ENCODE results near the gene PRKAG2. TPM values are rescaled to one million over a fixed set of nuclear protein-coding genes. Genes with fewer than 3 reads are reported as not detected.

The PRKAG2 gene
- total RNA-seq, 1 donor from 2014 or later = 120 TPM

- DNase-seq = no peak
- ATAC-seq (ENCODE audit: poor library complexity) = no peak
- intact Hi-C loops (cut with DNase I) = loop anchor here (5.0 kb wide), 1 partner anchor 51 kb away; no protein-coding TSS in a partner anchor
Observed at GRCh38 chr7:151513133-151513532, 363.8 kb downstream of the PRKAG2 start.

GRCh38 chr7:151512353-151512752 is 364.6 kb downstream of the PRKAG2 start:
- intact Hi-C loops (cut with DNase I) = loop anchor here (5.0 kb wide), 1 partner anchor 50 kb away; no protein-coding TSS in a partner anchor
- DNase-seq (no peak), ATAC-seq (ENCODE audit: poor library complexity) (peak; percentile 60)

- DNase-seq (no peak), ATAC-seq (ENCODE audit: poor library complexity) (no peak)
- intact Hi-C loops (cut with DNase I) = loop anchor here (5.0 kb wide), 1 partner anchor 50 kb away; no protein-coding TSS in a partner anchor
Observed at GRCh38 chr7:151511946-151512345, 365.0 kb downstream of the PRKAG2 start.

DNA sequence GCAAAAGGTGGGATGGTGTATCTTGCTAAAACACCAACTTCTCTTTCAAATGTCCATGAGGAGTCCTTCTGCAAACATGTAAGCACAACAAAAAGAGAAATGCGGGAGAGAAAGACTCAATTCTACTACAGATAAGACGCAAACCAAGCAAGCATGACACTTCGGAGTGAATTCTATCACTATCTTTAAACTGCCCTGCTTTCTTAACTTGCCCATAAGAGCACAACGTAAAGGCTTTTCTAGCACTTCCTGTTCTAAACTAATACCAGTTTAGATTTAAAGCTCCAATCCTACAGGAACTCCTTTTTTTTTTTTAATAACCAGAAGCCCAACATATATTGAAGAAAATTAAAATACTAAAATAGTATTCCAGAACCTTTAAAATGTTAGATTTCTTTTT is 365.6 kb downstream of the PRKAG2 start:
- intact Hi-C loops (cut with DNase I) = loop anchor here (5.0 kb wide), 1 partner anchor 49 kb away; no protein-coding TSS in a partner anchor
- DNase-seq (no peak), ATAC-seq (ENCODE audit: poor library complexity) (no peak)

DNA sequence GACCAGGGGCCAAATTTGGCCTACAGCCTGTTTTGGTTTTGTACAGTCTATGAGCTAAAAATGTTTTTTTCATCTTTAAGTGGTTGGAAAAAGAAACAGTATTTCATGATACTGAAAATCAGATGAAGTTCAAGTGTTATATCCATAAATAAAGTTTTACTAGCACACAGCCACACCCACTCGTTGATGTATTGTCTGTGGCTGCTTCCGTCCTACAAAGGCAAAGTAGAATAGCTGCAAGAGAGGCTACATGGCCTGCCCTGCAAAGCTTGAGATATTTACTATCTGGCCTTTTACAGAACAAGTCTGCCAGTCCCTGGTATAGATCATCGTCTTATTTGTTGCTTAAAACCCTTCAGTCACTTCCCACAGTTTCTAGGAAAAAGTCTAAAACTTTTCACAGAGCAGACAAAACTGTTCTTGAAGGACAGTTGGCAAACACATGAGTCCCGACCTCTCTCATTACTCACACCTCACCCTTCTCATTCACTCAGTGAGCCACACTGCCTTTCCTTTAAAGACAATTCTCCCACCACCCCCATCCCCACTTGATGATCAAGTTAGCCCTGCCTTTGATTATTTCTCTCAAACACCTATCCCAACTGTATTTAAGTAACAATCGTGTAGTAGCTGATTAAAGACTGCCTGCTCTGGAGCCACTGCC is 367.1 kb downstream of the PRKAG2 start:
- ATAC-seq (ENCODE audit: poor library complexity) (no peak), DNase-seq (no peak)
- intact Hi-C loops (cut with DNase I) = loop anchor here (5.0 kb wide), 1 partner anchor 48 kb away; no protein-coding TSS in a partner anchor

GRCh38 chr7:151508991-151509390 is 367.9 kb downstream of the PRKAG2 start:
- intact Hi-C loops (cut with DNase I) = no loop called here
- ATAC-seq (ENCODE audit: poor library complexity) = no peak
- DNase-seq = no peak

DNA sequence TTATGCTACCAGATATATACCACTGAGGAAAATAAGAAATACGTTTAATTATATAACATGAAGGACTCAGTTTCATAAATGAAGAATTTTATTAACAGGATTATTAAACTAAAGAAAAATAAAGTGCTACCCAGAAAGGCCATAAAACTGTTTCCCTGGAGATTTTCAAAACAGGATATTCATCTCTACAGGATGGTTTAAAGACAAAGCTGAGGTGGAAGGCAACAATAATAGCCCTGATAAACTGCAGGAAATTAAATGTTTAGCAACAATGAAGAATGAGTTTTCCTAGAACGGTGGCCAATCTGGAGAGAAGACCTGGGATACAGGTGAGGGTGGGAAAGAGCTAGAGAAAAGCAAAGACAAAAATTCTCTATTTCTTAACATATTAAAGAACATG is 369.1 kb downstream of the PRKAG2 start:
- intact Hi-C loops (cut with DNase I) = no loop called here
- DNase-seq (no peak), ATAC-seq (ENCODE audit: poor library complexity) (no peak)

DNA sequence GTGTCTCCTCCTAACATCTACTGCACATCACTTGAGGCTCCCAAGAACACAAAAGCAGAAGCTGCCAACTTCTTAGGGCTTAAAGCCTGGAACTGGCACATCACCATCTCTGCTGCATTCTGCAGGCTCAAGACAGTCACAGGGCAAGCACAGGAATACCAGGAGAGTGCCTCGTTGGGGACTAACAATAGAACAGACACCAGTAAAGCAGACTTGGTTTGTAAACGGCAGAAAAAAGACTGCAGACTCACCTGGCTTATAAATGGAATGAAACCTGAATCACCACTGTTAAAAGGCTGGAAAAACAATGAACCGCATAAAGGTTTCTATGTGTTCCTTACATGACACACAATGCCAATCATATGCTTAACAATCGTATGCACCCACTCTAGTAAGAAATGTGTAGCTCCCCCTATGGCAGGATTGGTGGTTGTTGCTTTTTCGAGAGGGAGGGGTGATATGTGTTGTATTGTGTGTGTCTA is 370.0 kb downstream of the PRKAG2 start:
- DNase-seq = no peak
- intact Hi-C loops (cut with DNase I) = no loop called here
- peak; percentile 45 for ATAC-seq (ENCODE audit: poor library complexity)

Other genes with a start within 250 kb of the PRKAG2 start
- not detected for gene GALNTL5, start 79.3 kb upstream of the PRKAG2 start, total RNA-seq
- gene GALNT11, start 148.6 kb upstream of the PRKAG2 start, total RNA-seq = 19.7 TPM